Right lobe of liver (tissue), 4 donors: ENCODE data around the gene TCF4.

Experiments
- POLR2A ChIP-seq: fragments of 450-650 bp; IDR thresholded peaks from one replicate; pipeline ENCODE4 v1.6.1; 2017; ENCODE audit warnings: antibody characterized with exemption, mild to moderate bottlenecking
- TF ChIP-seq, protein P1 (sequence below), 4 donors: fragments of 200-600 bp in 3 of 4; fragments of 450-650 bp in 1 of 4; IDR thresholded peaks; one replicate each; pipeline versions ENCODE4 v1.5.1 to v1.8.0; 2016 to 2022; ENCODE audit warnings: antibody characterized with exemption in 4 of 4, mild to moderate bottlenecking in 2 of 4
- donor health status: DM: no; HTN: no; CAD: no.
- donor health status: DM: no; HTN: no; CAD: no.
- donor health status: DM: no; HTN: yes; CAD: no.

DNA sequence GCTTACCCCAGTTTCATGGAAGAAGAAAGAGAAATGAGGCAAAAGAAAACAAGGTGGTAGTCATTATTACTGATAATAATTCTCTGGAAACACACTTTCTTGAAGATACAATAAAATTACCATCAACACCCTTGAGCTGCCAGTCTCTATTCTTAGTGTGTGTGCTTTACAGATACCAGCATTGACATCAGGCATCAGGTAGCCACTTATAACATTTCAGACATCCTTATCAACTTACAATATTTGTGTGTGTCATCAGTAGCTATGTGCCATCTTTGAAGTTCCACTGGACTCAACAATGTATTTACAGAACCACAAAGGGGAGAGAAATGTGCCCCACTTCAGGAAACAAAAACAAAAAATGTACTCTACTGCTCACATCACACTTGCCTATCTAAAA is 62.1 kb downstream of the TCF4 start:
- TF ChIP-seq, protein P1, sequence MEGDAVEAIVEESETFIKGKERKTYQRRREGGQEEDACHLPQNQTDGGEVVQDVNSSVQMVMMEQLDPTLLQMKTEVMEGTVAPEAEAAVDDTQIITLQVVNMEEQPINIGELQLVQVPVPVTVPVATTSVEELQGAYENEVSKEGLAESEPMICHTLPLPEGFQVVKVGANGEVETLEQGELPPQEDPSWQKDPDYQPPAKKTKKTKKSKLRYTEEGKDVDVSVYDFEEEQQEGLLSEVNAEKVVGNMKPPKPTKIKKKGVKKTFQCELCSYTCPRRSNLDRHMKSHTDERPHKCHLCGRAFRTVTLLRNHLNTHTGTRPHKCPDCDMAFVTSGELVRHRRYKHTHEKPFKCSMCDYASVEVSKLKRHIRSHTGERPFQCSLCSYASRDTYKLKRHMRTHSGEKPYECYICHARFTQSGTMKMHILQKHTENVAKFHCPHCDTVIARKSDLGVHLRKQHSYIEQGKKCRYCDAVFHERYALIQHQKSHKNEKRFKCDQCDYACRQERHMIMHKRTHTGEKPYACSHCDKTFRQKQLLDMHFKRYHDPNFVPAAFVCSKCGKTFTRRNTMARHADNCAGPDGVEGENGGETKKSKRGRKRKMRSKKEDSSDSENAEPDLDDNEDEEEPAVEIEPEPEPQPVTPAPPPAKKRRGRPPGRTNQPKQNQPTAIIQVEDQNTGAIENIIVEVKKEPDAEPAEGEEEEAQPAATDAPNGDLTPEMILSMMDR (IDR thresholded peaks at IDR 0.05): no peak
- no peak for TF ChIP-seq POLR2A
